ENCODE results near the gene FHIT. TPM values are rescaled to one million over a fixed set of nuclear protein-coding genes. Genes with fewer than 3 reads are reported as not detected.

FHIT gene
- total and polyA plus RNA-seq, 2 of the 4 experiments (the other 2 are of a cell fraction) = 0.07 TPM; not detected in 1

- no peaks in the 10 kb centered on the region for H3K36me3 ChIP-seq (ENCODE audit: control insufficient read depth, insufficient read depth, low read length)
- H3K27me3 ChIP-seq (ENCODE audit: control insufficient read depth, insufficient read depth, low read length) = no peaks in the 10 kb centered on the region
- H3K4me1 ChIP-seq (ENCODE audit: control insufficient read depth, insufficient read depth, low read length) = peaks cover 10% of the 10 kb centered on the region
- H3K27ac ChIP-seq (ENCODE audit: insufficient read depth, low read length) = no peak overlapping the region
- ChIA-PET CTCF (no interaction called here), POLR2A (ENCODE audit: unreplicated experiment) (no interaction called here)
- WGBS, 2 experiments (ENCODE audit: extremely low coverage in 2 of 2, insufficient read length in 1 of 2) = no CpG with 5 or more reads among the region's 3 CpGs
- no peak overlapping the region for H3K18ac ChIP-seq (ENCODE audit: low read depth, low read length)
- no peak overlapping the region for H4K5ac ChIP-seq (ENCODE audit: low read depth, low read length)
- no peak overlapping the region for H3K4me3 ChIP-seq (ENCODE audit: insufficient read depth, low read depth, low read length)
- no peak overlapping the region for H3K4ac ChIP-seq (ENCODE audit: low read depth, low read length)
- H3K79me1 ChIP-seq (ENCODE audit: low read depth in 1 of 2, low read length in 2 of 2) = no peaks in the 10 kb centered on the region
- H3K9me1 ChIP-seq (ENCODE audit: insufficient read depth, low read length) = peaks cover 15% of the 10 kb centered on the region
- H2BK20ac ChIP-seq (ENCODE audit: low read depth, low read length) = no peak overlapping the region; the same call in 1 of the 2 replicates
- no TSS peak for BruUV-seq (replicated peaks)
- no peak overlapping the region for H2BK15ac ChIP-seq (ENCODE audit: low read depth, low read length)
- no peak overlapping the region for H2AFZ ChIP-seq (replicated peaks; ENCODE audit: low read length, poor library complexity)
- in situ Hi-C loops (cut with MboI; ENCODE audit: low sequenced_read_pairs) (no loop called here), dilution Hi-C loops (cut with HindIII; ENCODE audit: low sequenced_read_pairs, unreplicated experiment) (no loop called here), intact Hi-C loops (cut with micrococcal nuclease) (loop anchor here (10.0 kb wide), 2 partner anchors 143 to 353 kb away; no protein-coding TSS in a partner anchor)
- H2AK9ac ChIP-seq (replicated peaks; ENCODE audit: low read depth, low read length, poor library complexity) = no peak overlapping the region
- H4K91ac ChIP-seq (ENCODE audit: insufficient read depth, low read depth, low read length) = no peak overlapping the region
- no peaks in the 10 kb centered on the region for H4K20me1 ChIP-seq (ENCODE audit: insufficient read depth, low read length)
- no peak overlapping the region for H3K4me2 ChIP-seq (ENCODE audit: low read depth, low read length)
- H3K9ac ChIP-seq (ENCODE audit: low read depth, low read length) = no peak overlapping the region
- H3K9me3 ChIP-seq (ENCODE audit: control insufficient read depth, insufficient read depth, low read length) = no peaks in the 10 kb centered on the region
- TF ChIP-seq CTCF (conservative IDR thresholded peaks at IDR 0.05; ENCODE audit: low read depth, low read length) (no peak), MAFK (IDR thresholded peaks at IDR 0.05; ENCODE audit: low read depth, low read length) (no peak), CEBPB (IDR thresholded peaks at IDR 0.05; ENCODE audit: low read depth, low read length) (no peak), USF2 (IDR thresholded peaks at IDR 0.05; ENCODE audit: low read depth, low read length) (no peak), POLR2A (IDR thresholded peaks at IDR 0.05; ENCODE audit: low read depth, low read length) (no peak), ELK1 (IDR thresholded peaks at IDR 0.05; ENCODE audit: borderline replicate concordance, low read depth, low read length) (no peak), RFX5 (IDR thresholded peaks at IDR 0.05; ENCODE audit: low read depth, low read length) (no peak), BHLHE40 (IDR thresholded peaks at IDR 0.05; ENCODE audit: low read depth, low read length) (no peak), CHD1 (IDR thresholded peaks at IDR 0.05; ENCODE audit: low read depth, low read length) (no peak), FOS (IDR thresholded peaks at IDR 0.05; ENCODE audit: low read depth, low read length) (no peak), SMC3 (IDR thresholded peaks at IDR 0.05; ENCODE audit: low read depth, low read length) (no peak), NFE2L2 (IDR thresholded peaks at IDR 0.05; ENCODE audit: low read depth, low read length) (no peak), RCOR1 (IDR thresholded peaks at IDR 0.05; ENCODE audit: insufficient replicate concordance, low read length) (no peak), MAZ (IDR thresholded peaks at IDR 0.05; ENCODE audit: borderline replicate concordance, low read depth, low read length) (no peak), RAD21 (IDR thresholded peaks at IDR 0.05; ENCODE audit: low read length) (no peak), MXI1 (IDR thresholded peaks at IDR 0.05; ENCODE audit: borderline replicate concordance, low read depth, low read length) (no peak)
- H3K14ac ChIP-seq (replicated peaks; ENCODE audit: low read depth, low read length) = no peak overlapping the region
- no peak overlapping the region for H2BK5ac ChIP-seq (ENCODE audit: low read depth, low read length, poor library complexity, severe bottlenecking)
- no peak overlapping the region for H4K8ac ChIP-seq (ENCODE audit: low read depth in 2 of 2, low read length in 2 of 2)
- no peak overlapping the region for H2AK5ac ChIP-seq (ENCODE audit: low read depth, low read length)
- no peak for ATAC-seq (ENCODE audit: low read depth)
- DNase-seq = no peak
- H3K56ac ChIP-seq (ENCODE audit: extremely low read depth, insufficient read depth, low read length) = no peak overlapping the region
- no peak overlapping the region for H3K23ac ChIP-seq (ENCODE audit: low read depth, low read length)
- no peak overlapping the region for H2BK120ac ChIP-seq (ENCODE audit: low read depth, low read length)
Observed at GRCh38 chr3:59777667-59778077, 1473.6 kb downstream of the FHIT start.
